Progenitor cell of endocrine pancreas (in vitro differentiated cells): Measurements from ENCODE around the gene UBASH3B. TPM values are rescaled to one million over a fixed set of nuclear protein-coding genes. Genes with fewer than 3 reads are reported as not detected.

Experiments used
- DNase-seq: peaks from one replicate; pipeline ENCODE4 v3.0.0; 2021; ENCODE audit warnings: low spot score; ENCODE audit not compliant: unreplicated experiment
- H3K27ac Mint-ChIP-seq: 2 replicates; pipeline ENCODE4 v1.8.0; 2021; ENCODE audit warnings: mild to moderate bottlenecking, moderate library complexity, mixed read lengths
- H3K27me3 Mint-ChIP-seq: 2 replicates; pipeline ENCODE4 v1.8.0; 2021; ENCODE audit warnings: mixed read lengths
- H3K36me3 Mint-ChIP-seq: 2 replicates; pipeline ENCODE4 v1.8.0; 2022; ENCODE audit warnings: mixed read lengths; ENCODE audit not compliant: insufficient read depth
- H3K4me1 Mint-ChIP-seq: 2 replicates; pipeline ENCODE4 v1.8.0; 2021; ENCODE audit warnings: low read depth, mixed read lengths
- H3K4me3 Mint-ChIP-seq: 2 replicates; pipeline ENCODE4 v1.8.0; 2021; ENCODE audit warnings: low read depth, mild to moderate bottlenecking, moderate library complexity, mixed read lengths
- H3K9me3 Mint-ChIP-seq: 2 replicates; pipeline ENCODE4 v1.8.0; 2021; ENCODE audit warnings: low read depth, mixed read lengths
- total RNA-seq: library from RNA; stranded (reverse); gene quantifications from 2 replicates; pipeline ENCODE4 v1.2.1, GENCODE V29; 2021
- TF ChIP-seq, protein P1 (sequence below): fragments of 200-600 bp; sonication (generic); IDR thresholded peaks from one replicate; pipeline ENCODE4 v1.5.0; 2021; ENCODE audit warnings: antibody characterized with exemption, mild to moderate bottlenecking; ENCODE audit not compliant: unreplicated experiment

The UBASH3B gene
- total RNA-seq, 1 donor from 2014 or later = 2.4 TPM

DNA sequence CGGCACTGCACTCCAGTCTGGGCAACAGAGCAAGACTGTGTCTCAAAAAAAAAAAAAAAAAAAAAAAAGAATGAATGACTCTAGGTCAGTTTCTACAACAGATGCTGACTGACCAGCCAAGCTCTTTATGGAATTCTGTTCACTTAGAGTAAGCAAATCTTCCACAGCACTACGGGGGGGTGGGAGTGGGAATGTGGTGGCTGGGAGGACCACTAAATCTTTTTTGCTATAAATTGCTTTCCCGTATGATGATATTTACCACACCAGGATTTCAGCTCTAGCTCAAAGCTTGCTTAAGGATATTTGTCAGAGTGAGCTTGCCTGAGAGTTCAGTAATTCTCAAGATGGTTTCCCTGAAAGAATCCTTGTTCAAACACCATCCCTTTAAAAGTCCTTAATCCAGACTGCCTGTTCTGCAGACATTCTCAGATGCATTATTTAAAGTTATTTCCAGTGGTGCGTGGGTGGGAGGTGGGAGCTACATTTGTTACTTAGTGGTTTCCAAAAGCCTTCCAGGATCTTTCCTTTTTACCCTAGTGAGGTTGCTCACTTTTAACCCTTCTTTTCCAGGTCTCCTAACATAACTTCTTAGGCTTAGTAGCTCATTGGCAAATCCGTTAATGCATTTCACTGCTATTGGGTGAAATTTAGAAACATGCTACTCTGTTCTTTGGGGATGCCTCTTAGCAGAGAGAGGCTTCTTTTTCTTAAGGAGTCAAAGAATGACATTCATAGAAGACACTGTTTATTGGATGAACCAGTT lies 65.9 kb downstream of the UBASH3B start:
- H3K36me3 Mint-ChIP-seq = no peaks in the 10 kb centered on the region
- DNase-seq = no peak
- TF ChIP-seq, protein P1, sequence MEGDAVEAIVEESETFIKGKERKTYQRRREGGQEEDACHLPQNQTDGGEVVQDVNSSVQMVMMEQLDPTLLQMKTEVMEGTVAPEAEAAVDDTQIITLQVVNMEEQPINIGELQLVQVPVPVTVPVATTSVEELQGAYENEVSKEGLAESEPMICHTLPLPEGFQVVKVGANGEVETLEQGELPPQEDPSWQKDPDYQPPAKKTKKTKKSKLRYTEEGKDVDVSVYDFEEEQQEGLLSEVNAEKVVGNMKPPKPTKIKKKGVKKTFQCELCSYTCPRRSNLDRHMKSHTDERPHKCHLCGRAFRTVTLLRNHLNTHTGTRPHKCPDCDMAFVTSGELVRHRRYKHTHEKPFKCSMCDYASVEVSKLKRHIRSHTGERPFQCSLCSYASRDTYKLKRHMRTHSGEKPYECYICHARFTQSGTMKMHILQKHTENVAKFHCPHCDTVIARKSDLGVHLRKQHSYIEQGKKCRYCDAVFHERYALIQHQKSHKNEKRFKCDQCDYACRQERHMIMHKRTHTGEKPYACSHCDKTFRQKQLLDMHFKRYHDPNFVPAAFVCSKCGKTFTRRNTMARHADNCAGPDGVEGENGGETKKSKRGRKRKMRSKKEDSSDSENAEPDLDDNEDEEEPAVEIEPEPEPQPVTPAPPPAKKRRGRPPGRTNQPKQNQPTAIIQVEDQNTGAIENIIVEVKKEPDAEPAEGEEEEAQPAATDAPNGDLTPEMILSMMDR = no peak
- H3K4me3 Mint-ChIP-seq = no peak overlapping the region
- no peak overlapping the region for H3K27ac Mint-ChIP-seq
- no peaks in the 10 kb centered on the region for H3K4me1 Mint-ChIP-seq
- peaks cover 26% of the 10 kb centered on the region for H3K27me3 Mint-ChIP-seq
- H3K9me3 Mint-ChIP-seq = no peaks in the 10 kb centered on the region

DNA sequence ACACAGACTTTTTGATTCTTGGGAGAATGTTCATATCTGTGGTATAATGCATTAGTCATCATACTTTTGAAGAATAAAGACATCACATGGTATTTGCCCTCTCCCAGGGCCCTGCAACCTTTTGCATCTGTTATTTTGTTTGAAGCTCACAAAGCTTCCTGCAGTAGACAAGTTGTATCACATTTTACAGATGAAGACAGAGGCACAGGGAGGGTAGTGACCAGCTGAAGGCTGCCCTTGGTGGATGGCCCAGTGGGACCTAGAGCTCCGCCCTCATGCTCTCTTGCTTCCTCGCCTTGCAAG lies 66.4 kb downstream of the UBASH3B start:
- DNase-seq = no peak
- peaks cover 27% of the 10 kb centered on the region for H3K27me3 Mint-ChIP-seq
- H3K27ac Mint-ChIP-seq = no peak overlapping the region

GRCh38 chr11:122723106-122723505 lies 67.6 kb downstream of the UBASH3B start:
- DNase-seq = no peak
- Mint-ChIP-seq H3K9me3 (no peaks in the 10 kb centered on the region), H3K27ac (no peak overlapping the region), H3K4me3 (no peak overlapping the region), H3K27me3 (peaks cover 35% of the 10 kb centered on the region), H3K4me1 (no peaks in the 10 kb centered on the region), H3K36me3 (no peaks in the 10 kb centered on the region)
- TF ChIP-seq, protein P1 = no peak

More for the DNA sequence above, 66.4 kb downstream of the UBASH3B start:
- Mint-ChIP-seq H3K9me3 (no peaks in the 10 kb centered on the region), H3K36me3 (no peaks in the 10 kb centered on the region), H3K4me1 (no peaks in the 10 kb centered on the region), H3K4me3 (no peak overlapping the region)
- TF ChIP-seq, protein P1 = no peak

GRCh38 chr11:122723576-122723975 lies 68.1 kb downstream of the UBASH3B start:
- H3K36me3 Mint-ChIP-seq = no peaks in the 10 kb centered on the region
- TF ChIP-seq, protein P1 = no peak
- H3K4me3 Mint-ChIP-seq = no peak overlapping the region
- H3K4me1 Mint-ChIP-seq = no peaks in the 10 kb centered on the region
- no peak overlapping the region for H3K27ac Mint-ChIP-seq
- H3K9me3 Mint-ChIP-seq = no peaks in the 10 kb centered on the region
- no peak for DNase-seq
- peaks cover 37% of the 10 kb centered on the region for H3K27me3 Mint-ChIP-seq

DNA sequence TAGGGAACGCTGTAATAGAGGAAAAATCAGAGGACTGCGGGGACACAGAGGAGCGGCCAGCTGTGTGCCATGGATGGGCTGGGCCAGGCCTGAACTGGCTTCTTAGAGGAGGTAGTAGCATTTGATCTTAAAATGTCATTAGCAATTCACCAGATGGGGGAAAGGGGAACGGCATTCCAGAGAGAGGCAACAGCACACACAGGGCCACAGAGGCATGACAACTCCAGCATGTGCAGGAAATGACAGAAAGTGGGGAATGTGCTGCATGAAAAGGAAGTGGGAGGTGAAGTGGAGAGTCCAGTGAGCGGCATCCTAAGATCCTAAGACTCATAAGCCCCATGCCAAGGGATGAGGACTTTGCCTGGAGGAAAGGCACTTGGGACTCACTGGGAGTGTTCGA lies 69.0 kb downstream of the UBASH3B start:
- H3K27me3 Mint-ChIP-seq = peaks cover 42% of the 10 kb centered on the region
- no peaks in the 10 kb centered on the region for H3K36me3 Mint-ChIP-seq
- DNase-seq = no peak
- no peak overlapping the region for H3K4me3 Mint-ChIP-seq
- H3K4me1 Mint-ChIP-seq = no peaks in the 10 kb centered on the region
- TF ChIP-seq, protein P1 = no peak
- H3K27ac Mint-ChIP-seq = no peak overlapping the region
- no peaks in the 10 kb centered on the region for H3K9me3 Mint-ChIP-seq
